WTC11 (cell line): ENCODE data around the gene MRPL20. TPM values are rescaled to one million over a fixed set of nuclear protein-coding genes. Genes with fewer than 3 reads are reported as not detected.
A peak's percentile ranks its signal among the peaks of the same experiment; 100 is the strongest.

Experiments
- ATAC-seq: fragments of 200-7000 bp; cut with Tn5 transposase; 2 replicates; pipeline ENCODE4 v1.10.0; 2021; ENCODE audit warnings: mild to moderate bottlenecking, moderate library complexity
- CTCF ChIA-PET: fragments of 300-600 bp; sonication (Branson Sonifier 250); formaldehyde crosslinking; loops from one replicate; lab custom pipeline; 2021; ENCODE audit warnings: antibody characterized with exemption; lab: Charles Lee
- POLR2A ChIA-PET: fragments of 350-600 bp; sonication (Branson Sonifier 250); formaldehyde crosslinking; loops from one replicate; lab custom pipeline; 2021; ENCODE audit warnings: antibody characterized with exemption; lab: Charles Lee
- DNase-seq: peaks from one replicate; pipeline ENCODE4 v3.0.0; 2021; ENCODE audit warnings: low spot score
- H3K27ac Mint-ChIP-seq: 2 replicates; pipeline ENCODE4 v1.8.0; 2021; ENCODE audit warnings: mixed read lengths
- H3K27me3 Mint-ChIP-seq: 2 replicates; pipeline ENCODE4 v1.8.0; 2021; ENCODE audit warnings: low read depth, mild to moderate bottlenecking, moderate library complexity, mixed read lengths
- H3K36me3 Mint-ChIP-seq: 2 replicates; pipeline ENCODE4 v1.8.0; 2021; ENCODE audit warnings: mixed read lengths
- H3K4me1 Mint-ChIP-seq: 2 replicates; pipeline ENCODE4 v1.8.0; 2022; ENCODE audit warnings: mixed read lengths
- H3K4me3 Mint-ChIP-seq: 2 replicates; pipeline ENCODE4 v1.8.0; 2021; ENCODE audit warnings: mild to moderate bottlenecking, moderate library complexity, mixed read lengths
- H3K9me3 Mint-ChIP-seq: 2 replicates; pipeline ENCODE4 v1.8.0; 2021; ENCODE audit warnings: mixed read lengths
- AR ChIP-seq: fragments of 250-450 bp; sonication (Bioruptor Pico); IDR thresholded peaks from 2 replicates; pipeline ENCODE4 v1.9.0; 2021; ENCODE audit warnings: mild to moderate bottlenecking
- ARID4B ChIP-seq: sonication (generic); formaldehyde crosslinking; IDR thresholded peaks from 2 replicates; pipeline ENCODE4 v1.8.0; 2023; ENCODE audit warnings: missing genetic modification reagents, mild to moderate bottlenecking, borderline replicate concordance
- EMX1 ChIP-seq: fragments of 250-450 bp; sonication (Bioruptor Pico); IDR thresholded peaks from 2 replicates; pipeline ENCODE4 v1.8.0; 2021; ENCODE audit warnings: mild to moderate bottlenecking
- FOXJ3 ChIP-seq: sonication (generic); formaldehyde crosslinking; IDR thresholded peaks from 2 replicates; pipeline ENCODE4 v1.9.0; 2021; ENCODE audit warnings: missing genetic modification reagents, mild to moderate bottlenecking, borderline replicate concordance
- FOXP4 ChIP-seq: sonication (generic); formaldehyde crosslinking; IDR thresholded peaks from 2 replicates; pipeline ENCODE4 v1.8.0; 2022; ENCODE audit warnings: mild to moderate bottlenecking, missing genetic modification reagents
- HMGA2 ChIP-seq: fragments of 250-450 bp; sonication (Bioruptor Pico); IDR thresholded peaks from 2 replicates; pipeline ENCODE4 v1.4.0; 2021; ENCODE audit warnings: mild to moderate bottlenecking, moderate library complexity
- IRF1 ChIP-seq: sonication (generic); formaldehyde crosslinking; IDR thresholded peaks from 2 replicates; pipeline ENCODE4 v1.8.0; 2023; ENCODE audit warnings: missing genetic modification reagents
- JAZF1 ChIP-seq: fragments of 250-450 bp; sonication (Bioruptor Pico); IDR thresholded peaks from 2 replicates; pipeline ENCODE4 v1.9.0; 2021; ENCODE audit warnings: moderate library complexity, mild to moderate bottlenecking, inconsistent platforms
- KAT7 ChIP-seq: sonication (generic); formaldehyde crosslinking; IDR thresholded peaks from 2 replicates; pipeline ENCODE4 v1.8.1; 2023; ENCODE audit warnings: missing genetic modification reagents, mild to moderate bottlenecking, borderline replicate concordance
- OVOL2 ChIP-seq: fragments of 250-450 bp; sonication (Bioruptor Pico); IDR thresholded peaks from 2 replicates; pipeline ENCODE4 v1.9.0; 2021; ENCODE audit warnings: mild to moderate bottlenecking, borderline replicate concordance
- PRDM15 ChIP-seq: sonication (generic); formaldehyde crosslinking; IDR thresholded peaks from 2 replicates; pipeline ENCODE4 v1.8.0; 2022; ENCODE audit warnings: missing genetic modification reagents
- TEAD1 ChIP-seq: sonication (generic); formaldehyde crosslinking; IDR thresholded peaks from 2 replicates; pipeline ENCODE4 v1.8.0; 2022; ENCODE audit warnings: mild to moderate bottlenecking, missing genetic modification reagents
- USF2 ChIP-seq: sonication (generic); formaldehyde crosslinking; IDR thresholded peaks from 2 replicates; pipeline ENCODE4 v1.8.1; 2023; ENCODE audit warnings: mild to moderate bottlenecking, missing genetic modification reagents, moderate library complexity
- ZBTB21 ChIP-seq: sonication (generic); formaldehyde crosslinking; IDR thresholded peaks from 2 replicates; pipeline ENCODE4 v1.8.1; 2023; ENCODE audit warnings: mild to moderate bottlenecking, missing genetic modification reagents, borderline replicate concordance
- ZNF121 ChIP-seq: sonication (generic); formaldehyde crosslinking; IDR thresholded peaks from 2 replicates; pipeline ENCODE4 v1.8.0; 2023; ENCODE audit warnings: missing genetic modification reagents
- ZNF263 ChIP-seq: sonication (generic); formaldehyde crosslinking; IDR thresholded peaks from 2 replicates; pipeline ENCODE4 v1.8.1; 2022; ENCODE audit warnings: low read depth, mild to moderate bottlenecking, moderate library complexity, missing genetic modification reagents
- ZSCAN18 ChIP-seq: fragments of 250-450 bp; sonication (Bioruptor Pico); IDR thresholded peaks from 2 replicates; pipeline ENCODE4 v2.1.2; 2022; ENCODE audit warnings: mild to moderate bottlenecking, moderate library complexity
- total RNA-seq: library from RNA; stranded (reverse); gene quantifications from 3 replicates; pipeline ENCODE4 v1.2.3, GENCODE V29; 2021

Gene MRPL20
- total RNA-seq, 1 experiment from 2014 or later: 156 TPM

GRCh38 chr1:1436630-1437032, 29.5 kb upstream of the MRPL20 start:
- TF ChIP-seq ZNF263 (CRISPR knock-in tag): no peak
- TF ChIP-seq IRF1 (CRISPR knock-in tag): no peak
- TF ChIP-seq ZBTB21 (CRISPR knock-in tag): no peak
- TF ChIP-seq AR (CRISPR knock-in tag): no peak
- no peak for TF ChIP-seq ZSCAN18 (CRISPR knock-in tag)
- no peak for TF ChIP-seq PRDM15 (CRISPR knock-in tag)
- TF ChIP-seq EMX1 (CRISPR knock-in tag): no peak
- no peak for TF ChIP-seq TEAD1 (CRISPR knock-in tag)
- TF ChIP-seq FOXJ3: no peak
- TF ChIP-seq KAT7 (CRISPR knock-in tag): no peak
- TF ChIP-seq ZNF121 (CRISPR knock-in tag): no peak
- TF ChIP-seq HMGA2 (CRISPR knock-in tag): no peak
- no peak for TF ChIP-seq ARID4B
- TF ChIP-seq OVOL2: no peak
- TF ChIP-seq FOXP4: no peak
- TF ChIP-seq JAZF1 (CRISPR knock-in tag): no peak
- no peak for TF ChIP-seq USF2 (CRISPR knock-in tag)
- H3K27ac Mint-ChIP-seq: no peak overlapping the region
- ChIA-PET CTCF (interaction anchor here (2.2 kb wide), 1 partner anchor 34 kb away, joined by 12 read pairs; no protein-coding TSS in a partner anchor), POLR2A (no interaction called here)
- DNase-seq (no peak), ATAC-seq (no peak)
- peak overlapping the region; percentile 68 for H3K4me3 Mint-ChIP-seq
- H3K9me3 Mint-ChIP-seq: no peaks in the 10 kb centered on the region
- H3K36me3 Mint-ChIP-seq: no peaks in the 10 kb centered on the region
- peaks cover 20% of the 10 kb centered on the region for H3K4me1 Mint-ChIP-seq
- peaks cover 6% of the 10 kb centered on the region; the same call in 1 of the 2 replicates for H3K27me3 Mint-ChIP-seq
